Measurements from ENCODE around the gene MICU1.

MICU1 gene

GRCh38 chr10:72637398-72637857, 11.5 kb upstream of the MICU1 start:
- FAIRE-seq (peak; percentile 59), DNase-seq (ENCODE audit: insufficient read length, low spot score) (peak; percentile 26)

GRCh38 chr10:72630144-72630543, 4.3 kb upstream of the MICU1 start:
- DNase-seq (ENCODE audit: insufficient read length, low spot score) (no peak), FAIRE-seq (no peak)

- FAIRE-seq (no peak), DNase-seq (ENCODE audit: insufficient read length, low spot score) (no peak)
Measured at GRCh38 chr10:72626444-72626754, 520 bp upstream of the MICU1 start.

- DNase-seq (ENCODE audit: insufficient read length, low spot score) (no peak), FAIRE-seq (peak; percentile 18)
Measured at GRCh38 chr10:72625276-72625607, 637 bp downstream of the MICU1 start.

GRCh38 chr10:72622271-72622670, 3.6 kb downstream of the MICU1 start:
- FAIRE-seq: no peak

GRCh38 chr10:72616716-72617115, 9.2 kb downstream of the MICU1 start:
- DNase-seq (ENCODE audit: insufficient read length, low spot score) (no peak), FAIRE-seq (no peak)

More at GRCh38 chr10:72622271-72622670, 3.6 kb downstream of the MICU1 start:
- no peak for DNase-seq (ENCODE audit: insufficient read length, low spot score)

GRCh38 chr10:72615970-72616369, 9.9 kb downstream of the MICU1 start:
- DNase-seq (ENCODE audit: insufficient read length, low spot score) (no peak), FAIRE-seq (no peak)

GRCh38 chr10:72612203-72612826, 13.6 kb downstream of the MICU1 start:
- no peak for DNase-seq (ENCODE audit: insufficient read length, low spot score)
- FAIRE-seq: no peak

- FAIRE-seq: no peak
Measured at GRCh38 chr10:72611783-72612182, 14.1 kb downstream of the MICU1 start.

GRCh38 chr10:72610466-72610865, 15.4 kb downstream of the MICU1 start:
- FAIRE-seq: no peak
- no peak for DNase-seq (ENCODE audit: insufficient read length, low spot score)

More at GRCh38 chr10:72611783-72612182, 14.1 kb downstream of the MICU1 start:
- no peak for DNase-seq (ENCODE audit: insufficient read length, low spot score)

- no peak for FAIRE-seq
Measured at GRCh38 chr10:72605122-72605521, 20.8 kb downstream of the MICU1 start.

GRCh38 chr10:72601144-72601543, 24.7 kb downstream of the MICU1 start:
- FAIRE-seq (no peak), DNase-seq (ENCODE audit: insufficient read length, low spot score) (no peak)

More at GRCh38 chr10:72605122-72605521, 20.8 kb downstream of the MICU1 start:
- no peak for DNase-seq (ENCODE audit: insufficient read length, low spot score)

- DNase-seq (ENCODE audit: insufficient read length, low spot score) (no peak), FAIRE-seq (no peak)
Measured at GRCh38 chr10:72598769-72599701, 26.8 kb downstream of the MICU1 start.

- no peak for DNase-seq (ENCODE audit: insufficient read length, low spot score)
- FAIRE-seq: no peak
Measured at GRCh38 chr10:72597897-72598296, 28.0 kb downstream of the MICU1 start.

- no peak for DNase-seq (ENCODE audit: insufficient read length, low spot score)
- no peak for FAIRE-seq
Measured at GRCh38 chr10:72595436-72595835, 30.4 kb downstream of the MICU1 start.

GRCh38 chr10:72593963-72594362, 31.9 kb downstream of the MICU1 start:
- DNase-seq (ENCODE audit: insufficient read length, low spot score) (no peak), FAIRE-seq (no peak)

- DNase-seq (ENCODE audit: insufficient read length, low spot score) (no peak), FAIRE-seq (no peak)
Measured at GRCh38 chr10:72588266-72588665, 37.6 kb downstream of the MICU1 start.

GRCh38 chr10:72587568-72587967, 38.3 kb downstream of the MICU1 start:
- FAIRE-seq: no peak
- DNase-seq (ENCODE audit: insufficient read length, low spot score): no peak

- no peak for FAIRE-seq
- no peak for DNase-seq (ENCODE audit: insufficient read length, low spot score)
Measured at GRCh38 chr10:72574636-72575035, 51.2 kb downstream of the MICU1 start.

- DNase-seq (ENCODE audit: insufficient read length, low spot score) (no peak), FAIRE-seq (no peak)
Measured at GRCh38 chr10:72573079-72573478, 52.8 kb downstream of the MICU1 start.

- DNase-seq (ENCODE audit: insufficient read length, low spot score): no peak
- FAIRE-seq: peak; percentile 52
Measured at GRCh38 chr10:72567889-72568640, 57.8 kb downstream of the MICU1 start.

Measured in GM19239 (cell line).